GF-D8 (cell line): ENCODE measurements around the gene ADGRE1.

Experiments used
- DNase-seq: peaks from one replicate; lab custom pipeline; 2025; lab: John Stamatoyannopoulos, UW

ADGRE1 gene

DNA sequence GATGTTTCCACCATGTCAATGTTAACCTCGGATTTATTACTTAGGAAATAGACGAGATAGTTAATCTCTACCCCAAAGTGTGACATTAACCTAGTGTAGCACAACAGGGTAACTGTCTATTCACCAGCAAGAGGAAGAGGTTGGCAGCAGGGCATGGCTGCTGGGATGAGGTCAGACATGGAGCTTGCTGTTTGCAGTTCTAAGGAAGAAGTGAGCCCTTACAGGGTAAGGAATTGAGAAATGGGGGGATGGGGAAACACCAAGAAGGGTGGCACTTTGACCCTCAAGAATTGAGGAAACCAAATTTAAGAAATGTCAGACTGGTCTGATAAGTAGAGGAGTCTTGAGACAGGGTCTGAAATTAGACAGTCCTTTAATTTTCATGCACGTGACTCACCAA, 71.4 kb downstream of the ADGRE1 start:
- DNase-seq: no peak

- DNase-seq: no peak
Measured at GRCh38 chr19:6963244-6963852, 76.0 kb downstream of the ADGRE1 start.

DNA sequence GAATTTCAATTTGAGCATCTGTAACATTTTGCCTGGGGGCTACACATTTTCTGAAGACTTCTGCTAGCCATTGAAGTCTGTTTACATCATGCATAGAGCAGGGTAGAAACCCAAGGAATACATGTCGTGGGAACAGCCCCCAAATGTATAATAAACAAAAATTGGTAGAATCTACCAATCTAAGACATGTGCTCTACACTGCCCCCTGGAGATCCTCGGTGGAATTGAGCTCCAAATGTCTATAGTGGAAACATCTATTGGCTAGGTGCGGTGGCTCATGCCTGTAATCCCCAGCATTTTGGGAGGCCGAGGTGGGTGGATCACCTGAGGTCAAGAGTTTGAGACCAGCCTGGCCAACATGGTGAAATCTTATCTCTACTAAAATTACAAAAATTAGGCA, 76.6 kb downstream of the ADGRE1 start:
- DNase-seq: no peak

- DNase-seq: no peak
Measured at GRCh38 chr19:6967967-6968366, 80.6 kb downstream of the ADGRE1 start.

DNA sequence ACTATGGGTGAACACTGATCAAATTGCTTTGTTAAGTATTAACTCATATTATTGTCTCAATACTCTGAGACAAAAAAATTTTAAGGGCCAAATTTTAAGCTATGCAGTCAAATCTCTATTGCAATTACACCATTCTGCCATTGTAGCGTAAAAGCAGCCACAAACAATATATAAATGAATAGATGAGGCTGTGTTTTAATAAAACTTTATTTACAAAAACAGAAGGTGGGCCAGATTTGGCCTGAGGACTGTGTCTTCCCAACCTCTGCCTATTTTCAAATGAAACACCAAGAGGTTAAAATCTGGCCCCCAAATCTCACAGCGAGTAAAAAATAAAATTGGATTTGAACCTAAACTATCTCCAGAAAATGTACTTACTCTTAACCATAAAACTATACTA, 82.1 kb downstream of the ADGRE1 start:
- DNase-seq: no peak

DNA sequence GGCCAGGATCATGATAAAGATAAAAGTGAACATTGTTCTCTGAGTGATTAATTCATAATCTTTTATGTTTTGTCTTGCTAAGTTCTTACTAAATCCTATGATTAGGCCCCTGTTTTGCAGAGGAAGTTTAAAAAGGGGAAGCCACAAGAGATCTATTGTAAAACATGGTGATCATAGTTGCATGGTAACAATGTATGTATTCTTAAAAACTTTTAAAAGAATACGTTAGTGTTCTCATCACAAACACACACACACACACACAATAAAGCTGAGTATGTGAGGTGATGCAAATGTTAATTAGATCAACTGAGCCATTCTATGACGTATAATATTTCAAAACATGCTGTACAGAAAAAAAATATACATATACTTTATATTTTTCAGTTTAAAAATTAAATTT, 82.6 kb downstream of the ADGRE1 start:
- DNase-seq: peak; percentile 60

DNA sequence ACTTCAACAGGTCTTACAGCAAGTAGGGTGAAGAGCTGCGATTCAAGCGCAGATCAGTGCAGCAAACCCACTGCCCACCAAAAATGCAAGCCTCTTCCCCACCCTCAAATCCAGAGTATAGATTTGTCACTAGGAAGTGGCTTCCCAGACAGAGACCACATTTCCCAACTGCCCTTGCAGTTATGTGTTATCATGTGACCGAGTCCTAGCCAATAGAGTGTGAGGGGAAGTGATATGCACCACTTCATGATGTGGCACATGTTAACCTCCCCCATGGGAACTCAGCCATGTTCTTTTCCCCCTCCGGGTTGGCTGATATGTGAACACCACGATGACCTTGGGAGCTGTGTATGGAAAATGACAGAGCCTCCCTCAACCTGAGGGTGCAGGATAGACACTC, 83.1 kb downstream of the ADGRE1 start:
- DNase-seq: peak; percentile 60

DNA sequence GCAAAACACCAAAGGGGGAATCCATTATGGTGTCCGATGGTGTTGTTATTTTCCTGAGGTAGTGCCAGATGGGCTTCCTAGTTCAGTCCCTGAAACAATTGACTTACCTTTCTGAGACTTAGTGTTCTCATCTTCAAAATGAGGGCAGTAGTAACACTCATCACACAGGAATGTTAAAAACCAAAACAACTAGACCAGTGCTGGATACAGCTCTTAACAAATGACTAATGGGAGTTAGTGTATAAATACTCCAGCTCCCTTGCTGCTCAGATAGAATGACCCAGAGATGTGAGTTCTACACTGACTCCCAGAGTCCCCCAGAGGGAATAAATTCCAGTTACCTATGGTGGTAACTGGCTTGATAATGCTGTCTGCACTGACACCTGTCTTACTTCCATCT, 84.0 kb downstream of the ADGRE1 start:
- DNase-seq: no peak

DNA sequence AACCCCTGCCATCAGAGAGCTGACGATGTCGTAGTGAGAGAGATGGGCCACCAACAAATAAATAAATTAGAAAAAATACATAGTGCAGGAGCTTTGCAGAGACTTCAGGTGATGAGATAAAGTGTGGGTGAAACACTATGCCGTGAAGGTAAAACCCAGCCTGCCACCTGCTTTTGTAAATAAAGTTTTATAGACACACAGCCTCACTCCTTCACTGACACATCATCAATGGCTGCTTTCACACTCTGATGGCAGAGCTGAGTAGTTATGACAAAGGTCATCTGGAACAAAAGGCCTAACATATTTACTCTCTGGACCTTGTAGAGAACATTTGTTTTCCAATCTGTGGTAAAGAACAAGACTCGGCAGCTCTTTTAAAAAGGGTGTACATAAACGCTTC, 88.8 kb downstream of the ADGRE1 start:
- no peak for DNase-seq

DNA sequence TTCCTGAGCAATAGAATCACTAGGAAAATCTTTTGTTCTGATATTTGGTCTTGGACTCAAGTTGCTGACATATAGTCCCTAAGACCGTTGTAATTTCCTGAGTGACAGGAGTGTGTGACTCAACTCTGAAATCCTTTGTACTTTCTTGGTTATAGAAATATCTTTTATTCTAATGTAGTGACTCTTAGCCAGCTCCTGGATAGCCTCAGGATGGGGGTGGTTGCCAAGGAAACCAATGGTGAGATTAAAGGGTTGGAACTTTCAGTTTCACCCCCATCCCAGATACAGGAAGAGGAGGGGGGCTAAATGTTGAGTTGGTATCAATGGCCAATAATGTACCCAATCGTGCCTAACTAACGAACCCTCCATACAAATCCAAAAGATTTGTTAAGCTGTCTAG, 92.0 kb downstream of the ADGRE1 start:
- no peak for DNase-seq

DNA sequence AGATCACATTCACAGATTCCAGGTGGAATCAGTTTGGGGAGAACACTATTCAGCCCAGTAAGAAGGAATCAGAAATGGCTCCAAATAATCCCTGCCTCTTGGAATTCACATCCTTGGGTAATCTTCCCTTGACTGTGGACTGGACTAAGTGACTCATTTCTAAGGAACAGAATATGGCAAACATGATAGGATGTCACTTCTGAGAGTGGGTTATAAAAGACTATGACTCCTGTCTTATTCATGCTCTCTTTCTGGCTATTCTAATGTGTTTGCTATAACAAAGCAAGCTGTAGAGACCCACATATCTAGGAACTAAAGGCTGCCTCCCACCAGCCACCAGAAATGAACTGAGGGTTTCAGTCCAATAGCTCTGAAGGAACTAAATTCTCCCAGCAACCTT, 96.1 kb downstream of the ADGRE1 start:
- DNase-seq: no peak

GRCh38 chr19:6987850-6988249, 100.5 kb downstream of the ADGRE1 start:
- no peak for DNase-seq

- no peak for DNase-seq
Measured at GRCh38 chr19:6988257-6988656, 100.9 kb downstream of the ADGRE1 start.
